ENCODE measurements around the gene ITGA7.

The ITGA7 gene

DNA sequence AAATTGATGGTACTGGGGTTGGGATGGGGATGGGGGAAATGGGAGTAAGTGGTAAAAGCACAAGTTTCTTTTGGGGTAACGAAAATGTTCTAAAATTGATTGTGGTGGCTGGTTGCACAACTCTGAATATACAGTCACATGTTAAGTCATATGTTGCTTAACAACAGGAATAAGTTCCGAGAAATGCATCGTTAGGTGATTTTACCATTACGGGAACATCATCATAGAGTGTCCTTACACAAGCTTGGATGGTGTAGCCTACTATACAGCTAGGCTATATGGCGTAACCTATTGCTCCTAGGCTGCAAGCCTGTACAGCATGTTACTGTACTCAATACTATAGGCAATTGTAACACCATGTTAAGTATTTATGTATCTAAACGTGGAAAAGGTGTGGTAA lies 31.0 kb downstream of the ITGA7 start:
- TF ChIP-seq RAD21 (IDR thresholded peaks at IDR 0.05; ENCODE audit: low read depth) (no peak), TEAD4 (IDR thresholded peaks at IDR 0.05) (no peak), EGR1 (IDR thresholded peaks at IDR 0.05) (no peak), TCF12 (IDR thresholded peaks at IDR 0.05; ENCODE audit: low read depth) (no peak), FOXM1 (IDR thresholded peaks at IDR 0.05; ENCODE audit: borderline replicate concordance, low read depth) (no peak), EP300 (IDR thresholded peaks at IDR 0.05; ENCODE audit: borderline replicate concordance) (no peak), ZBTB7A (IDR thresholded peaks at IDR 0.05; ENCODE audit: low read depth) (no peak)
- TF ChIP-seq, protein P1, sequence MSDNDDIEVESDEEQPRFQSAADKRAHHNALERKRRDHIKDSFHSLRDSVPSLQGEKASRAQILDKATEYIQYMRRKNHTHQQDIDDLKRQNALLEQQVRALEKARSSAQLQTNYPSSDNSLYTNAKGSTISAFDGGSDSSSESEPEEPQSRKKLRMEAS (IDR thresholded peaks at IDR 0.05), result no peak

DNA sequence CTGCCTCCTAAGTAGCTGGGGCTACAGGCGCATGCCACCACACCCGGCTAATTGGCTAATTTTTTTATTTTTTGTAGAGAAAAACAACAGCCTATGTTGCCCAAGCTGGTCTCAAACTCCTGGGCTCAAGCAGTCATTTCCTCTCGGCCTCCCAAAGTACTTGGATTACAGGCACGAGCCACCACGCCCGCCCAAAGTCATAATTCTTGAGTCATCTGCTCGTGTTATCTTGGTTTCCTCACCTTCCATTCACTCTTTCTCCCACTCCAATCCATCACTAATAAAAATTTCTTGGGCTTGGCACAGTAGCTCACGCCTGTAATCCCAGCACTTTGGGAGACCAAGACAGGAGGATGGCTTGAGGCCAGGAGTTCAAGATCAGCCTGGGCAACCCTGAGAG lies 32.0 kb downstream of the ITGA7 start:
- TF ChIP-seq NFIC (IDR thresholded peaks at IDR 0.05) (no peak), TEAD4 (IDR thresholded peaks at IDR 0.05) (no peak), ZBTB7A (IDR thresholded peaks at IDR 0.05; ENCODE audit: low read depth) (no peak), EP300 (IDR thresholded peaks at IDR 0.05; ENCODE audit: borderline replicate concordance) (no peak), FOXM1 (IDR thresholded peaks at IDR 0.05; ENCODE audit: borderline replicate concordance, low read depth) (no peak), CREB1 (IDR thresholded peaks at IDR 0.05; ENCODE audit: low read depth) (no peak)
- TF ChIP-seq, protein P2, sequence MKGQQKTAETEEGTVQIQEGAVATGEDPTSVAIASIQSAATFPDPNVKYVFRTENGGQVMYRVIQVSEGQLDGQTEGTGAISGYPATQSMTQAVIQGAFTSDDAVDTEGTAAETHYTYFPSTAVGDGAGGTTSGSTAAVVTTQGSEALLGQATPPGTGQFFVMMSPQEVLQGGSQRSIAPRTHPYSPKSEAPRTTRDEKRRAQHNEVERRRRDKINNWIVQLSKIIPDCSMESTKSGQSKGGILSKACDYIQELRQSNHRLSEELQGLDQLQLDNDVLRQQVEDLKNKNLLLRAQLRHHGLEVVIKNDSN (IDR thresholded peaks at IDR 0.05), result no peak
- TF ChIP-seq, protein P3, sequence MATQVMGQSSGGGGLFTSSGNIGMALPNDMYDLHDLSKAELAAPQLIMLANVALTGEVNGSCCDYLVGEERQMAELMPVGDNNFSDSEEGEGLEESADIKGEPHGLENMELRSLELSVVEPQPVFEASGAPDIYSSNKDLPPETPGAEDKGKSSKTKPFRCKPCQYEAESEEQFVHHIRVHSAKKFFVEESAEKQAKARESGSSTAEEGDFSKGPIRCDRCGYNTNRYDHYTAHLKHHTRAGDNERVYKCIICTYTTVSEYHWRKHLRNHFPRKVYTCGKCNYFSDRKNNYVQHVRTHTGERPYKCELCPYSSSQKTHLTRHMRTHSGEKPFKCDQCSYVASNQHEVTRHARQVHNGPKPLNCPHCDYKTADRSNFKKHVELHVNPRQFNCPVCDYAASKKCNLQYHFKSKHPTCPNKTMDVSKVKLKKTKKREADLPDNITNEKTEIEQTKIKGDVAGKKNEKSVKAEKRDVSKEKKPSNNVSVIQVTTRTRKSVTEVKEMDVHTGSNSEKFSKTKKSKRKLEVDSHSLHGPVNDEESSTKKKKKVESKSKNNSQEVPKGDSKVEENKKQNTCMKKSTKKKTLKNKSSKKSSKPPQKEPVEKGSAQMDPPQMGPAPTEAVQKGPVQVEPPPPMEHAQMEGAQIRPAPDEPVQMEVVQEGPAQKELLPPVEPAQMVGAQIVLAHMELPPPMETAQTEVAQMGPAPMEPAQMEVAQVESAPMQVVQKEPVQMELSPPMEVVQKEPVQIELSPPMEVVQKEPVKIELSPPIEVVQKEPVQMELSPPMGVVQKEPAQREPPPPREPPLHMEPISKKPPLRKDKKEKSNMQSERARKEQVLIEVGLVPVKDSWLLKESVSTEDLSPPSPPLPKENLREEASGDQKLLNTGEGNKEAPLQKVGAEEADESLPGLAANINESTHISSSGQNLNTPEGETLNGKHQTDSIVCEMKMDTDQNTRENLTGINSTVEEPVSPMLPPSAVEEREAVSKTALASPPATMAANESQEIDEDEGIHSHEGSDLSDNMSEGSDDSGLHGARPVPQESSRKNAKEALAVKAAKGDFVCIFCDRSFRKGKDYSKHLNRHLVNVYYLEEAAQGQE (IDR thresholded peaks at IDR 0.05; ENCODE audit: low read depth), result no peak

DNA sequence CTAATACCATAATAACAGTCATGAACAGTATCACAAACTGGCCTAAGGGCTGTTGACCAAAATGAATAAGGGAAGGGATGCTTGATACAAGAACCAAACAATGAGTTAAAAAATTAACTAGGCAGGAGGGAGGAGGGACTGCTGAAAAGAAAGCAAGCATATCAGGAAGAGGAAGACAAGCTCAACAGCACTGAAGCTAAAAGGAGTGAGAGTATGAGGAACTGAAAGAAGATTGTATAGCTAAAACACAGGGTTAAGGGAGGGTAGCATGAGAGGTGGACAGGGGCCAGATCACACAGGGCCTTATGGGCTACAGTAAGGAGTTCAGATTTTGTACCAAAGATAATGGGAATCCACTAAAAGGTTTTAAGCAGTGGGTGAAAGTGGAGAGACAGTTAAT lies 34.1 kb downstream of the ITGA7 start:
- TF ChIP-seq EGR1 (IDR thresholded peaks at IDR 0.05), result no peak
- no peak for TF ChIP-seq ZBTB7A (IDR thresholded peaks at IDR 0.05; ENCODE audit: low read depth)
- TF ChIP-seq FOXM1 (IDR thresholded peaks at IDR 0.05; ENCODE audit: borderline replicate concordance, low read depth), result no peak

DNA sequence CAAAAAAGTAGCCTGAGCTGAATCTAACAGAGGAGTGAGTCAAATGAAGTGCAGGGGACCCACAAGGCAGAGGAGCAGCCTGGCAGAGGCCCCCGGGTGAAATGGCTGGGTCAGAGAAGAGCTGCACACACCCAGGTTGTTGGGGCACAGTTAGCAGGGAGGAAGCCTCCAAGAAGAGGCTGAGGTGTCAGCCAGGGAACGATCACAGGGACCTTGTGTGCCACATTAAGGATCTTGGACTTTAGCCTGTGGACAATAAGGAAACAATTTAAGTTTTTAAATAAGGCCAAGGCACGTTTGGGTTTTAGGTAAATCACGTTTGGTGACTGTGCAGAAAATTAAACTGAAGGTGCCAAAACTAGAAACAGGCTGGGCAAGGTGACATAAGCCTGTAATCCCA lies 36.0 kb downstream of the ITGA7 start:
- no peak for TF ChIP-seq FOXM1 (IDR thresholded peaks at IDR 0.05; ENCODE audit: borderline replicate concordance, low read depth)
- no peak for TF ChIP-seq TAF1 (IDR thresholded peaks at IDR 0.05; ENCODE audit: low read depth)
- TF ChIP-seq, protein P2 (IDR thresholded peaks at IDR 0.05), result no peak
- TF ChIP-seq ZBTB7A (IDR thresholded peaks at IDR 0.05; ENCODE audit: low read depth), result no peak
- TF ChIP-seq EP300 (IDR thresholded peaks at IDR 0.05; ENCODE audit: borderline replicate concordance), result no peak
- TF ChIP-seq RAD21 (IDR thresholded peaks at IDR 0.05; ENCODE audit: low read depth), result no peak
- TF ChIP-seq CREB1 (IDR thresholded peaks at IDR 0.05; ENCODE audit: low read depth), result no peak
- TF ChIP-seq CEBPB (IDR thresholded peaks at IDR 0.05), result no peak
- TF ChIP-seq, protein P3 (IDR thresholded peaks at IDR 0.05; ENCODE audit: low read depth), result no peak
- TF ChIP-seq, protein P1 (IDR thresholded peaks at IDR 0.05), result no peak
- no peak for TF ChIP-seq TCF12 (IDR thresholded peaks at IDR 0.05; ENCODE audit: low read depth)
- no peak for TF ChIP-seq TEAD4 (IDR thresholded peaks at IDR 0.05)
- no peak for TF ChIP-seq YY1 (IDR thresholded peaks at IDR 0.05; ENCODE audit: low read depth)
- no peak for TF ChIP-seq EGR1 (IDR thresholded peaks at IDR 0.05)
- no peak for TF ChIP-seq NFIC (IDR thresholded peaks at IDR 0.05)

DNA sequence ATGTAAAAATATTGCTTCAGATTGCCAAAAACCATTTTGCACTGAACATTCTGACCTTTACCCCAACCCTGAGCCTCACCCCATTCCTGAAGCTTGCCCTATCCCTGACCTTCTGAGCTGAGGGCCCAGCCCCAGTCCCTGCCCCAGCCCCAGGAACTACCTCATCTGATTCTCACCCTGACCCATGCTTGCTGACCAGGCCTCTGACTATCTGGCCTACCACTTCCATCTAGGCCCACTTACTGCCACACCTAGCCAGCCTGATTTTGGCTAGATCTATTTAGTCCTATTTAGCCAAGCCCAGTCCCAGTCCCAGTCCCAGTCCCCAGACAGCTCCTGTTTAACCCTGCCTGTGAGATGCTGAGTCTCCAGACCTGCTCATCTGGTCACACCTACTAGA lies 37.4 kb downstream of the ITGA7 start:
- no peak for TF ChIP-seq FOXM1 (IDR thresholded peaks at IDR 0.05; ENCODE audit: borderline replicate concordance, low read depth)

DNA sequence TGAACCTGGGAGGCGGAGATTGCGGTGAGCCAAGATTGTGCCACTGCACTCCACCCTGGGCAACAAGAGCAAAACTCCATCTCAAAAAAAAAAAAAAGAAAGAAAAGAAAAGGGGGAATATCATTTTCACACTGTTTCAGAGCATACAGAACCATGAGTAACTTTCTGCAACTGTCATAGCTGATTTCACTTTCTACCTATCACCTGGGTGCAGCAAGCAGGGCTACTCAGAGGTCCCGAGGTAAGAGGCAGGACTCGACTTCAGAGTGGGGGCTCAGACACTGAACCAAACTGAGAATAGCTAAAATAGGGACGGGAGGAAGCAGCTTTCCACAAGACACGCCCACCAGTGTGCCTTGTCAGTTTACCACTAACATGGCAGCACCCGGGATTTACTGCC lies 41.2 kb downstream of the ITGA7 start:
- TF ChIP-seq RAD21 (IDR thresholded peaks at IDR 0.05; ENCODE audit: low read depth), result no peak
- TF ChIP-seq CEBPB (IDR thresholded peaks at IDR 0.05), result no peak
- TF ChIP-seq TEAD4 (IDR thresholded peaks at IDR 0.05), result no peak
- TF ChIP-seq, protein P3 (IDR thresholded peaks at IDR 0.05; ENCODE audit: low read depth), result no peak
- TF ChIP-seq FOXM1 (IDR thresholded peaks at IDR 0.05; ENCODE audit: borderline replicate concordance, low read depth), result no peak
- TF ChIP-seq YY1 (IDR thresholded peaks at IDR 0.05; ENCODE audit: low read depth), result no peak
- no peak for TF ChIP-seq EGR1 (IDR thresholded peaks at IDR 0.05)
- TF ChIP-seq EP300 (IDR thresholded peaks at IDR 0.05; ENCODE audit: borderline replicate concordance), result no peak
- TF ChIP-seq, protein P2 (IDR thresholded peaks at IDR 0.05), result no peak
- no peak for TF ChIP-seq CREB1 (IDR thresholded peaks at IDR 0.05; ENCODE audit: low read depth)
- no peak for TF ChIP-seq ZBTB7A (IDR thresholded peaks at IDR 0.05; ENCODE audit: low read depth)
- no peak for TF ChIP-seq TAF1 (IDR thresholded peaks at IDR 0.05; ENCODE audit: low read depth)
- TF ChIP-seq, protein P1 (IDR thresholded peaks at IDR 0.05), result no peak
- no peak for TF ChIP-seq NFIC (IDR thresholded peaks at IDR 0.05)
- TF ChIP-seq TCF12 (IDR thresholded peaks at IDR 0.05; ENCODE audit: low read depth), result no peak

Measured in Ishikawa (cell line).